Measurements from ENCODE around the gene ST7. TPM values are rescaled to one million over a fixed set of nuclear protein-coding genes. Genes with fewer than 3 reads are reported as not detected.

Gene ST7
- total and polyA plus RNA-seq, 2 experiments from 2014 or later = 9.9 to 18.3 TPM

- Histone ChIP-seq H3K36me3 (ENCODE audit: insufficient read depth) (no peaks in the 10 kb centered on the region), H4K20me1 (replicated peaks; ENCODE audit: insufficient read depth) (no peaks in the 10 kb centered on the region), H3K79me2 (replicated peaks; ENCODE audit: insufficient read depth) (no peaks in the 10 kb centered on the region), H3K4me3 (no peak overlapping the region), H3F3A (replicated peaks; ENCODE audit: low read depth) (no peaks in the 10 kb centered on the region), H2AFZ (no peak overlapping the region), H3K27ac (ENCODE audit: low read depth) (no peak overlapping the region), H3K9me2 (ENCODE audit: insufficient read depth) (peaks cover 6% of the 10 kb centered on the region; the same call in 1 of the 2 replicates), H3K4me2 (no peak overlapping the region), H3K27me3 (ENCODE audit: insufficient read depth) (no peaks in the 10 kb centered on the region), H3K4me1 (ENCODE audit: insufficient read depth) (no peaks in the 10 kb centered on the region)
- no peaks in the 10 kb centered on the region; the same call in 2 of the 3 replicates for H3K4me1 Mint-ChIP-seq
- DNase-seq (ENCODE audit: low spot score) (no peak), ATAC-seq (no peak)
- TF ChIP-seq NANOG (IDR thresholded peaks at IDR 0.05; ENCODE audit: borderline replicate concordance) = no peak
- 0 out of 4 replicates have a peak, but pooled peaks of 1 of the 2 experiments have one; percentile 6 for TF ChIP-seq CTCF (conservative IDR thresholded peaks at IDR 0.05; ENCODE audit: low read depth in 2 of 2)
- TF ChIP-seq CREB1 (CRISPR knock-in tag; IDR thresholded peaks at IDR 0.05; ENCODE audit: low read depth) = no peak
- peaks cover 2% of the 10 kb centered on the region for H3K27me3 Mint-ChIP-seq (ENCODE audit: insufficient read depth, low read depth, poor library complexity)
- H3K27ac Mint-ChIP-seq = no peak overlapping the region
- H3K4me3 Mint-ChIP-seq = no peak overlapping the region
- no peaks in the 10 kb centered on the region for H3K9me3 Mint-ChIP-seq
- no peaks in the 10 kb centered on the region for H3K36me3 Mint-ChIP-seq (ENCODE audit: low read depth)
Measured at GRCh38 chr7:117278040-117278439, 324.7 kb downstream of the ST7 start.

DNA sequence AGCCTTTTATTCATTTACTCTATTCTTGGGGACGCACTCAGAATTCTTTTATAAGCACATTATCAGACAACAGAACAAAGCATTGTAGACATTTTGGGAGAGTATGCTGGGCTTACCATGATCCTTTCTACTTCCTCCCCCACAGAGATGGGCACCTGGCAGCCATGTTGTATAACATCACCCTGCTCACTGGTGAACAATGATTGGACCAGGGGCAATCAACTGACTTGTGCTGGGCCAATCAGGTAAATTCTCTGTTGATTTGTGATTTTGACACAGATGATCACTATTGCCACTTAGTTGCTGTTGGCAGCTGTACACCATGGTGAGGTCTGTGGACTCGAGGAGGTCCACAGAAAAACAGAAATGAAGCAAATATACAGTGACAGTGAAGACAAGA, 325.9 kb downstream of the ST7 start:
- Histone ChIP-seq H3K4me2 (no peak overlapping the region), H3K4me1 (ENCODE audit: insufficient read depth) (no peaks in the 10 kb centered on the region), H4K20me1 (replicated peaks; ENCODE audit: insufficient read depth) (no peaks in the 10 kb centered on the region), H3K79me2 (replicated peaks; ENCODE audit: insufficient read depth) (no peaks in the 10 kb centered on the region), H3K36me3 (ENCODE audit: insufficient read depth) (no peaks in the 10 kb centered on the region), H3K4me3 (no peak overlapping the region), H3K27ac (ENCODE audit: low read depth) (no peak overlapping the region), H2AFZ (peak overlapping the region; percentile 0; the same call in 1 of the 2 replicates), H3F3A (replicated peaks; ENCODE audit: low read depth) (no peaks in the 10 kb centered on the region), H3K9me2 (ENCODE audit: insufficient read depth) (peaks cover 6% of the 10 kb centered on the region; the same call in 1 of the 2 replicates), H3K27me3 (ENCODE audit: insufficient read depth) (no peaks in the 10 kb centered on the region)
- DNase-seq (ENCODE audit: low spot score) (no peak), ATAC-seq (no peak)
- Mint-ChIP-seq H3K4me1 (no peaks in the 10 kb centered on the region), H3K27me3 (ENCODE audit: insufficient read depth, low read depth, poor library complexity) (peaks cover 4% of the 10 kb centered on the region), H3K36me3 (ENCODE audit: low read depth) (no peaks in the 10 kb centered on the region), H3K9me3 (no peaks in the 10 kb centered on the region), H3K4me3 (no peak overlapping the region), H3K27ac (no peak overlapping the region)
- TF ChIP-seq, protein P1, sequence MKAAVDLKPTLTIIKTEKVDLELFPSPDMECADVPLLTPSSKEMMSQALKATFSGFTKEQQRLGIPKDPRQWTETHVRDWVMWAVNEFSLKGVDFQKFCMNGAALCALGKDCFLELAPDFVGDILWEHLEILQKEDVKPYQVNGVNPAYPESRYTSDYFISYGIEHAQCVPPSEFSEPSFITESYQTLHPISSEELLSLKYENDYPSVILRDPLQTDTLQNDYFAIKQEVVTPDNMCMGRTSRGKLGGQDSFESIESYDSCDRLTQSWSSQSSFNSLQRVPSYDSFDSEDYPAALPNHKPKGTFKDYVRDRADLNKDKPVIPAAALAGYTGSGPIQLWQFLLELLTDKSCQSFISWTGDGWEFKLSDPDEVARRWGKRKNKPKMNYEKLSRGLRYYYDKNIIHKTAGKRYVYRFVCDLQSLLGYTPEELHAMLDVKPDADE (IDR thresholded peaks at IDR 0.05) = no peak
- TF ChIP-seq CREB1 (CRISPR knock-in tag; IDR thresholded peaks at IDR 0.05; ENCODE audit: low read depth) (no peak), CTCF (conservative IDR thresholded peaks at IDR 0.05; ENCODE audit: low read depth in 2 of 2) (no peak), JUNB (IDR thresholded peaks at IDR 0.05; ENCODE audit: unreplicated experiment) (no peak), REST (IDR thresholded peaks at IDR 0.05; ENCODE audit: unreplicated experiment) (no peak), NANOG (IDR thresholded peaks at IDR 0.05; ENCODE audit: borderline replicate concordance) (no peak), ZNF114 (CRISPR knock-in tag; IDR thresholded peaks at IDR 0.05) (no peak)
